ACC112 (cell line): Measurements from ENCODE around the gene SLC26A9.

Source experiments
- H2AFZ ChIP-seq: fragments of 200-600 bp; sonication (generic); one replicate; pipeline ENCODE4 v1.6.0; 2017; ENCODE audit warnings: antibody characterized with exemption, low read length; ENCODE audit not compliant: unreplicated experiment
- H3K27ac ChIP-seq: fragments of 200-600 bp; sonication (generic); 2 replicates; pipeline ENCODE4 v1.5.1; 2014; ENCODE audit warnings: low read depth, mild to moderate bottlenecking, antibody characterized with exemption, low read length, moderate library complexity
- H3K27me3 ChIP-seq: fragments of 200-600 bp; sonication (generic); 2 replicates; pipeline ENCODE4 v1.6.1; 2014; ENCODE audit warnings: mild to moderate bottlenecking, antibody characterized with exemption, low read length, moderate library complexity, mixed read lengths; ENCODE audit not compliant: insufficient read depth
- H3K36me3 ChIP-seq: fragments of 200-600 bp; sonication (generic); 2 replicates; pipeline ENCODE4 v1.6.1; 2016; ENCODE audit warnings: mild to moderate bottlenecking, antibody characterized with exemption, low read length, moderate library complexity, mixed read lengths; ENCODE audit not compliant: insufficient read depth
- H3K4me1 ChIP-seq: fragments of 200-600 bp; sonication (generic); one replicate; pipeline ENCODE4 v1.6.1; 2016; ENCODE audit warnings: low read length, mixed read lengths; ENCODE audit not compliant: insufficient read depth, unreplicated experiment, control insufficient read depth
- H3K4me3 ChIP-seq: fragments of 200-600 bp; sonication (generic); 2 replicates; pipeline ENCODE4 v1.5.1; 2014; ENCODE audit warnings: mild to moderate bottlenecking, low read depth, low read length
- H3K79me2 ChIP-seq: fragments of 200-600 bp; sonication (generic); one replicate; pipeline ENCODE4 v1.6.0; 2016; ENCODE audit warnings: low read length; ENCODE audit not compliant: control insufficient read depth, unreplicated experiment, insufficient read depth

The SLC26A9 gene

GRCh38 chr1:205948886-205949285, 5.6 kb upstream of the SLC26A9 start:
- Histone ChIP-seq H2AFZ (no peak overlapping the region), H3K4me3 (no peak overlapping the region), H3K27ac (no peak overlapping the region), H3K79me2 (no peaks in the 10 kb centered on the region), H3K4me1 (peaks cover 26% of the 10 kb centered on the region), H3K36me3 (no peaks in the 10 kb centered on the region), H3K27me3 (peaks cover 26% of the 10 kb centered on the region)

DNA sequence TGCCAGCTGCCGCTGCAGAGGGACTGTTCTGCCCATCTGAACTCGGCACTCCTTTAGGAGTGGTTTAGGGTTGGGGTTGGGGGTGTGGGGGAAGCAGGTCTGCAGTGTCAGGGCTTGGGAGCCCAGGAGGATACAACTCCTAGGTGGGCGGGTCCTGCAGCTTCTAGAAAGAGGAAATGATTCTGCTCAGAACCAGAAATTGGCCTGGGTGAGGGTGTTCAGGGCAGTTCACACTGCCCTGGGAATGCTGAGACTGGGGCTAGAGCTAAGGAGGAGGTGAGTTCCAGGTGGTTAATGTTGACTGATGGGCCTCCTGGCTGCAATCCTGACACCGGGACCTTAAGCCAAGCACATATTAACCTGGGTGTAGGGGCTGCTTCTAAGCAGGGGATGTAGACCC, 4.8 kb upstream of the SLC26A9 start:
- H3K79me2 ChIP-seq, result no peaks in the 10 kb centered on the region
- H3K36me3 ChIP-seq, result no peaks in the 10 kb centered on the region
- H3K4me1 ChIP-seq, result peaks cover 26% of the 10 kb centered on the region
- H2AFZ ChIP-seq, result no peak overlapping the region
- H3K4me3 ChIP-seq, result no peak overlapping the region
- no peak overlapping the region for H3K27ac ChIP-seq
- peaks cover 33% of the 10 kb centered on the region for H3K27me3 ChIP-seq

GRCh38 chr1:205947024-205947423, 3.8 kb upstream of the SLC26A9 start:
- peaks cover 35% of the 10 kb centered on the region for H3K27me3 ChIP-seq
- H3K27ac ChIP-seq, result no peak overlapping the region
- peaks cover 23% of the 10 kb centered on the region for H3K4me1 ChIP-seq
- H3K79me2 ChIP-seq, result no peaks in the 10 kb centered on the region
- no peak overlapping the region for H3K4me3 ChIP-seq
- H3K36me3 ChIP-seq, result no peaks in the 10 kb centered on the region
- no peak overlapping the region for H2AFZ ChIP-seq

DNA sequence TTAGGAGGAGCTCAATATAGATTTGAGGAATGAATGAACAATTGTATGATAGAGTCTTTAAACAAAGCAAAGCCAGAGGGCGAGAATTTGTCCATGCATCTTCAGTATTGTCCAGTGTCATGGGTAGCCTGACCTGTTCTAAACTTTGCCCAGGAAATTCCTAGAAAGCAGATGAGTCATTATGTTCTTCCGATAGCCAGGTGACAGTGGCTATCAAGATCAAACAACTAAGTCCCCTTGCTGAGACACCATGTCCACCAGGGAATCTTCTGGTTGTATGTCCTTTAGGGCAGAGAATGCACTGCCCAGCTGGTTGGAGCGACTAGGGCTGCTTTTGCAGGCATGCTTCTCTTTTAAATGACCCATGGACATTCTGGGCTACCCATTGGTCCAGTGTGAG, 1.8 kb upstream of the SLC26A9 start:
- Histone ChIP-seq H3K27ac (no peak overlapping the region), H3K4me1 (peaks cover 3% of the 10 kb centered on the region), H3K27me3 (peaks cover 35% of the 10 kb centered on the region), H3K36me3 (no peaks in the 10 kb centered on the region), H3K79me2 (no peaks in the 10 kb centered on the region), H2AFZ (no peak overlapping the region), H3K4me3 (no peak overlapping the region)

GRCh38 chr1:205944525-205944924, 1.3 kb upstream of the SLC26A9 start:
- H3K4me3 ChIP-seq, result no peak overlapping the region
- no peaks in the 10 kb centered on the region for H3K36me3 ChIP-seq
- H3K79me2 ChIP-seq, result no peaks in the 10 kb centered on the region
- no peaks in the 10 kb centered on the region for H3K4me1 ChIP-seq
- no peak overlapping the region for H2AFZ ChIP-seq
- peaks cover 35% of the 10 kb centered on the region for H3K27me3 ChIP-seq
- H3K27ac ChIP-seq, result no peak overlapping the region

DNA sequence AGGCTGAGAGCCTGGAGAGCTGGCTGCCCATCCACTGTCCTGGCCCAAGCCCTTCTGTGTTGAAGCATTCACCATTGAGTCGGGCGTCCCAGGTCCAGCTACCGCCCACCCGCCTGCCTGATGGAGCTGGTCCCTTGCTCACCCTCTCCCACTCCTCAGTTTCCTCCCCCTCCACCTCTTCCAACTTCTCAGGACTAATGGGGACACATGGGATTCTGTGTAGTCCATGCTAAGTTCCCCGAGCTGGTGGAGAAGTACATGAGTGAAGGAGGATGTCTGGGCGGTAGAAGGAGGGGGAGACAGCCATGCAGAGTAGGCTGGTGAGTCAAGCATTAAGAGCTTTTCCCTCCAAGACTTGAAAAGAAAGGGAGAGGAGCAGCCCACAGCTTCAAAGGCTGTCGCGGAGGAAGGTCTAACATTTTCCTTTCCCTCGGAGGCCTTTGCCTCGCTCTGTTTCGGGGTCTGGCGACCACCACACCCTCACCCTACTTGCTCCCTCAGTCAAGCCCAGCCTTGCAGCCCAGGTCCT, 561 bp downstream of the SLC26A9 start:
- H2AFZ ChIP-seq, result no peak overlapping the region
- no peaks in the 10 kb centered on the region for H3K36me3 ChIP-seq
- no peaks in the 10 kb centered on the region for H3K79me2 ChIP-seq
- peaks cover 1% of the 10 kb centered on the region for H3K4me1 ChIP-seq
- no peak overlapping the region for H3K27ac ChIP-seq
- H3K4me3 ChIP-seq, result no peak overlapping the region
- H3K27me3 ChIP-seq, result peaks cover 35% of the 10 kb centered on the region

GRCh38 chr1:205940710-205941109, 2.5 kb downstream of the SLC26A9 start:
- H3K27me3 ChIP-seq, result peaks cover 23% of the 10 kb centered on the region

GRCh38 chr1:205939690-205940330, 3.4 kb downstream of the SLC26A9 start:
- Histone ChIP-seq H3K4me1 (peaks cover 21% of the 10 kb centered on the region), H2AFZ (no peak overlapping the region), H3K79me2 (no peaks in the 10 kb centered on the region), H3K27me3 (peaks cover 14% of the 10 kb centered on the region), H3K27ac (no peak overlapping the region), H3K36me3 (no peaks in the 10 kb centered on the region), H3K4me3 (no peak overlapping the region)

More at GRCh38 chr1:205940710-205941109, 2.5 kb downstream of the SLC26A9 start:
- Histone ChIP-seq H3K79me2 (no peaks in the 10 kb centered on the region), H3K4me1 (peaks cover 20% of the 10 kb centered on the region), H2AFZ (no peak overlapping the region), H3K36me3 (no peaks in the 10 kb centered on the region), H3K4me3 (no peak overlapping the region), H3K27ac (no peak overlapping the region)

DNA sequence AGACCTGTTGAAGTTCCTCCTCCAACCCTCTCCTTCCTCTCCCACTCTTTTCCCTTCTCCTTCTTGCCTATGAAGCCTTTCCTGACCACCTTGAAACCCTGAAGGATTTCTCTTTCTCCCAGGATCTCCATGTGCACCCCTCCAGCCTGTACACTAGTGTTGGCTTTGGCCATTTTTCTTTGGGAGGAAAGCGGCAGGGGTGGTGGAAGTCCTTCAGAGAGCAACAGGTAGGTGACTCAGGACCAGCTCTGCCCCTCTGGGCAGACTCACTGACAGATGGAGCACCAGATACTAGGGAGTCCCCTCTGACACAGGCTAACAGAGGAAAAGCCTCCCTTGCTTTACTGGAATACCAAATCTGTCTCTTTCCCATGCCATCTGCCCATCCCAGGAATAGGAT, 4.6 kb downstream of the SLC26A9 start:
- no peak overlapping the region for H2AFZ ChIP-seq
- H3K4me1 ChIP-seq, result peaks cover 32% of the 10 kb centered on the region
- peaks cover 9% of the 10 kb centered on the region; the same call in 1 of the 2 replicates for H3K27me3 ChIP-seq
- H3K79me2 ChIP-seq, result no peaks in the 10 kb centered on the region
- H3K36me3 ChIP-seq, result no peaks in the 10 kb centered on the region
- no peak overlapping the region for H3K27ac ChIP-seq
- H3K4me3 ChIP-seq, result no peak overlapping the region

DNA sequence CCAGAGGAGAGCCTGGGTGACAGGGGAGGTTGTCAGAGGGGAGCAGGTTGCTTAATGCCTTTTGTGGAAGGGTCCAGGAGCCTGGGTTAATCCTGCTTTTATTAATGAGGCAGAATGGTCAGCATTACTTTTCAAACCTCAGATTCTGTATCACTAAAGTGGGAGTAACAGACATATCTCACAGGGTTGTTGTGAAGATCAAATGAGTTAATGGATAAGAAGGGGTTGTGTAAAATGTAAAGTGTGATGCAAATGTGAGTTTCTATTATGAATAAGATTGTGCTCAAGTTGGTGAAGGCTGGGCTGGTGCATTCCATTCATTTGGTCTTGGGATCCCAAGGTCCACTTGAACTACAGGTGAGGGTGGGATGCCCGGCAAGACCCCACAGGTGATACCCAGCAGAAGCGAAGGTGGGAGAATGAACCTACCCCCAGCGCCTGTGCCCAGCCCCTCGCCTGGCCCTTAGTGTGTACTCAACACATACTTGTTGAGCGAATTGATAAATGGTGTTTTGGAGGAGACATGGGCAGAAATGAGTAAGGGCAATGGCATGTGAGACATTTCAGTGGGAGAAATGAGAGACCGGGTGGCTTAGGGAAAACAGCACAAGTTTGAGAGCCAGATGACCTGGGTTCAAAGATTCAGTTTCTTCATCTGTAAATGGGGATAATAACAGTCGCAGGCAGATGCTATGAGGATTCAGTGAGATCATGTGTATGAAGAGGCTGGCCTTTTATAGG, 6.2 kb downstream of the SLC26A9 start:
- Histone ChIP-seq H3K79me2 (no peaks in the 10 kb centered on the region), H3K27ac (peak overlapping the region; percentile 3; the same call in 1 of the 2 replicates), H2AFZ (peak overlapping the region; percentile 42), H3K4me3 (no peak overlapping the region), H3K36me3 (no peaks in the 10 kb centered on the region), H3K4me1 (peaks cover 44% of the 10 kb centered on the region), H3K27me3 (no peaks in the 10 kb centered on the region)

DNA sequence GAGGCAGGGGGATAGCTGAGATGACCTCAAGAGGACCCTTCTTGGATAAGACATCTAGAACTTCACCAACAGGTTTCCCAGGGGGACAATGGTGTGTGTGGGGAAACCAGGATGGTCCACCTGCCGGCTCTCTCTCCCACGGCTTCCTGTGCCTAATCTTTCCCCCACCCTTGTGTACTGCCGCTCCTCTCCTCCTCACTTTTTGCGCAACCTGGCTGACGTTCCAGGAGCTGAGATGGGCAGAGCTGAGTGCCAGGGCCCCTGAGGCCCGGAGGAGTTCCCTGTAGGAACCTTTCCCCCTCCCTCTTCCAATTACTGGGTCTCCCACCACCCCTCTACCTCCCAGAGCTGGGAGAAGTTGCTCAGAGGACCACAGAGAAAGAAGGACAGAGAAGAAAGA, 6.9 kb downstream of the SLC26A9 start:
- Histone ChIP-seq H3K4me3 (no peak overlapping the region), H3K79me2 (no peaks in the 10 kb centered on the region), H3K27ac (peak overlapping the region; percentile 3; the same call in 1 of the 2 replicates), H3K27me3 (no peaks in the 10 kb centered on the region), H3K4me1 (peaks cover 44% of the 10 kb centered on the region), H3K36me3 (no peaks in the 10 kb centered on the region), H2AFZ (peak overlapping the region; percentile 42)
